HEK293T (cell line): ENCODE results near the gene SPECC1L.

Experiments
- CTCF ChIA-PET: fragments of 350-600 bp; formaldehyde crosslinking; extraction: SDS; loops from one replicate; lab custom pipeline; 2021; ENCODE audit warnings: antibody characterized with exemption, inconsistent platforms; lab: Yijun Ruan, JAX
- POLR2A ChIA-PET: fragments of 350-600 bp; formaldehyde crosslinking; extraction: SDS; loops from one replicate; lab custom pipeline; 2020; ENCODE audit warnings: antibody characterized with exemption, inconsistent platforms; lab: Yijun Ruan, JAX
- DNase-seq: peaks from one replicate; pipeline ENCODE4 v3.0.0; 2012; ENCODE audit warnings: mixed read lengths; ENCODE audit errors: extremely low spot score
- ARNT ChIP-seq: fragments of 450-650 bp; IDR thresholded peaks from 2 replicates; pipeline ENCODE4 v1.6.1; 2017; ENCODE audit warnings: mild to moderate bottlenecking
- BHLHE40 ChIP-seq: fragments of 450-650 bp; IDR thresholded peaks from 2 replicates; pipeline ENCODE4 v1.6.1; 2016; ENCODE audit warnings: mild to moderate bottlenecking, moderate library complexity, borderline replicate concordance
- CTBP1 ChIP-seq: fragments of 450-650 bp; IDR thresholded peaks from 2 replicates; pipeline ENCODE4 v1.6.1; 2016; ENCODE audit warnings: borderline replicate concordance
- ELF4 ChIP-seq: fragments of 450-650 bp; IDR thresholded peaks from 2 replicates; pipeline ENCODE4 v1.6.1; 2017; ENCODE audit warnings: antibody characterized with exemption
- FOXA1 ChIP-seq: fragments of 450-650 bp; IDR thresholded peaks from 2 replicates; pipeline ENCODE4 v1.6.1; 2016; ENCODE audit warnings: mild to moderate bottlenecking
- FOXK2 ChIP-seq: fragments of 450-650 bp; IDR thresholded peaks from 2 replicates; pipeline ENCODE4 v1.6.1; 2016; ENCODE audit warnings: mild to moderate bottlenecking
- FOXM1 ChIP-seq: fragments of 450-650 bp; IDR thresholded peaks from 2 replicates; pipeline ENCODE4 v1.6.1; 2017; ENCODE audit warnings: mild to moderate bottlenecking, borderline replicate concordance
- HDGF ChIP-seq: fragments of 450-650 bp; IDR thresholded peaks from 2 replicates; pipeline ENCODE4 v1.6.1; 2017; ENCODE audit warnings: antibody characterized with exemption, borderline replicate concordance
- L3MBTL2 ChIP-seq: fragments of 450-650 bp; conservative IDR thresholded peaks from 2 replicates; pipeline ENCODE4 v1.6.1; 2016; ENCODE audit warnings: mild to moderate bottlenecking
- LEF1 ChIP-seq: fragments of 450-650 bp; IDR thresholded peaks from 2 replicates; pipeline ENCODE4 v1.6.1; 2017; ENCODE audit warnings: mild to moderate bottlenecking, borderline replicate concordance
- NFRKB ChIP-seq: fragments of 450-650 bp; IDR thresholded peaks from 2 replicates; pipeline ENCODE4 v1.6.1; 2016; ENCODE audit warnings: mild to moderate bottlenecking, moderate library complexity
- SP1 ChIP-seq: fragments of 450-650 bp; IDR thresholded peaks from 2 replicates; pipeline ENCODE4 v1.6.1; 2017
- SUZ12 ChIP-seq: fragments of 450-650 bp; IDR thresholded peaks from 2 replicates; pipeline ENCODE4 v1.6.1; 2016; ENCODE audit warnings: mild to moderate bottlenecking
- TARDBP ChIP-seq: fragments of 450-650 bp; IDR thresholded peaks from 2 replicates; pipeline ENCODE4 v1.6.1; 2016
- ZNF384 ChIP-seq: fragments of 450-650 bp; IDR thresholded peaks from 2 replicates; pipeline ENCODE4 v1.6.1; 2016
- TF ChIP-seq, protein P1 (sequence below): fragments of 450-650 bp; IDR thresholded peaks from 2 replicates; pipeline ENCODE4 v1.6.1; 2016

SPECC1L gene

DNA sequence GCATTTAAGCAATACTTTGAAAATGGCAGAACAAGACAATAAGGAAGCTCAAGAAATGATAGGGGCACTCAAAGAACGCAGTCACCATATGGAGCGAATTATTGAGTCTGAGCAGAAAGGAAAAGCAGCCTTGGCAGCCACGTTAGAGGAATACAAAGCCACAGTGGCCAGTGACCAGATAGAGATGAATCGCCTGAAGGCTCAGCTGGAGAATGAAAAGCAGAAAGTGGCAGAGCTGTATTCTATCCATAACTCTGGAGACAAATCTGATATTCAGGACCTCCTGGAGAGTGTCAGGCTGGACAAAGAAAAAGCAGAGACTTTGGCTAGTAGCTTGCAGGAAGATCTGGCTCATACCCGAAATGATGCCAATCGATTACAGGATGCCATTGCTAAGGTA lies 51.9 kb downstream of the SPECC1L start:
- TF ChIP-seq SUZ12 (no peak), NFRKB (no peak), ELF4 (no peak), CTBP1 (no peak), TARDBP (no peak), FOXA1 (no peak), BHLHE40 (no peak), LEF1 (no peak), ZNF384 (no peak), ARNT (no peak), FOXM1 (no peak)
- TF ChIP-seq, protein P1, sequence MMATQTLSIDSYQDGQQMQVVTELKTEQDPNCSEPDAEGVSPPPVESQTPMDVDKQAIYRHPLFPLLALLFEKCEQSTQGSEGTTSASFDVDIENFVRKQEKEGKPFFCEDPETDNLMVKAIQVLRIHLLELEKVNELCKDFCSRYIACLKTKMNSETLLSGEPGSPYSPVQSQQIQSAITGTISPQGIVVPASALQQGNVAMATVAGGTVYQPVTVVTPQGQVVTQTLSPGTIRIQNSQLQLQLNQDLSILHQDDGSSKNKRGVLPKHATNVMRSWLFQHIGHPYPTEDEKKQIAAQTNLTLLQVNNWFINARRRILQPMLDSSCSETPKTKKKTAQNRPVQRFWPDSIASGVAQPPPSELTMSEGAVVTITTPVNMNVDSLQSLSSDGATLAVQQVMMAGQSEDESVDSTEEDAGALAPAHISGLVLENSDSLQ = no peak
- ChIA-PET POLR2A (no interaction called here), CTCF (interaction anchor here (0.8 kb wide), 1 partner anchor 37 kb away, joined by 3 read pairs; no protein-coding TSS in a partner anchor)
- no peak for DNase-seq

DNA sequence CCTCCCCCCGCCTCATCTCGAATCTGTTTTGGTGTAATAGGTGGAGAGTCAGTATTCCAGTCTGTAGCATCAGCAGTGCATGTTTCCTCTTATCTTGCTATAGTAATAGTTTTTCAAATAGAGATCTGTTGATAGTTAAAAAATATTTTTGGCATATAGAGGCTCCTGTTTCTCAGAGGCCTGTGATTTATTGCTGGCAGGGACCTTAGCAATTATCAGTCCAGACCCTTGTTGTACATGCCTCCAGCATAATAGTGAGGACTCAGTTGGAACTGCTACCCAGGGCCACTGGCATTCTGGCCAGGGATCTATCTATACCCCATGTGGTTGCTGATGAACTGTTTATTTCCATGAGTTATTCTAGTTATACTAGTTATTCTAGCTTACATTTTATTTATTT lies 52.6 kb downstream of the SPECC1L start:
- ChIA-PET POLR2A (no interaction called here), CTCF (no interaction called here)
- TF ChIP-seq, protein P1 = peak; percentile 24; the same call in 1 of the 2 replicates
- TF ChIP-seq LEF1 = no peak
- TF ChIP-seq SP1 = no peak
- TF ChIP-seq ZNF384 = no peak
- no peak for TF ChIP-seq HDGF
- TF ChIP-seq TARDBP = no peak
- no peak for TF ChIP-seq ELF4
- no peak for DNase-seq

- POLR2A ChIA-PET = no interaction called here
- TF ChIP-seq FOXA1 (no peak), ZNF384 (no peak), L3MBTL2 (no peak), NFRKB (no peak), HDGF (no peak), TARDBP (no peak), ELF4 (no peak), BHLHE40 (no peak), CTBP1 (no peak), SP1 (no peak), ARNT (no peak), FOXM1 (no peak), LEF1 (no peak), FOXK2 (no peak)
- TF ChIP-seq, protein P1 = no peak
- CTCF ChIA-PET = no interaction called here
These were observed 53.1 kb downstream of the SPECC1L start for GRCh38 chr22:24323695-24324094.

DNA sequence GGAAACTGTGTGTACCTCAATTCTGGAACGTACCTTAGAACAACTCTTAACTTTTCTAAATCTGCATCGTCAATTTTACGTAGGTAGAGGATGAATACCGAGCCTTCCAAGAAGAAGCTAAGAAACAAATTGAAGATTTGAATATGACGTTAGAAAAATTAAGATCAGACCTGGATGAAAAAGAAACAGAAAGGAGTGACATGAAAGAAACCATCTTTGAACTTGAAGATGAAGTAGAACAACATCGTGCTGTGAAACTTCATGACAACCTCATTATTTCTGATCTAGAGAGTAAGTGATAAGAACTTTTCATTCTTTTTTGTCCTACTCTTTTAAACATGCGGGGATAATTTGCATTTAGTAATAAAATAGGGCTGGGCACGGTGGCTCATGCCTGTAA lies 53.5 kb downstream of the SPECC1L start:
- no peak for DNase-seq
- CTCF ChIA-PET = no interaction called here
- TF ChIP-seq ZNF384 = no peak
- TF ChIP-seq HDGF = no peak
- TF ChIP-seq CTBP1 = no peak
- POLR2A ChIA-PET = no interaction called here

More at GRCh38 chr22:24323695-24324094, 53.1 kb downstream of the SPECC1L start:
- no peak for DNase-seq

GRCh38 chr22:24325105-24325757 lies 54.6 kb downstream of the SPECC1L start:
- ChIA-PET POLR2A (no interaction called here), CTCF (interaction anchor here (0.7 kb wide), 1 partner anchor 59 kb away, joined by 3 read pairs; no protein-coding TSS in a partner anchor)
- TF ChIP-seq ZNF384 (no peak), L3MBTL2 (no peak), FOXA1 (no peak), TARDBP (no peak), ELF4 (no peak), SP1 (no peak), LEF1 (no peak), NFRKB (no peak), SUZ12 (no peak)
- TF ChIP-seq, protein P1 = no peak
- DNase-seq = peak; percentile 55

DNA sequence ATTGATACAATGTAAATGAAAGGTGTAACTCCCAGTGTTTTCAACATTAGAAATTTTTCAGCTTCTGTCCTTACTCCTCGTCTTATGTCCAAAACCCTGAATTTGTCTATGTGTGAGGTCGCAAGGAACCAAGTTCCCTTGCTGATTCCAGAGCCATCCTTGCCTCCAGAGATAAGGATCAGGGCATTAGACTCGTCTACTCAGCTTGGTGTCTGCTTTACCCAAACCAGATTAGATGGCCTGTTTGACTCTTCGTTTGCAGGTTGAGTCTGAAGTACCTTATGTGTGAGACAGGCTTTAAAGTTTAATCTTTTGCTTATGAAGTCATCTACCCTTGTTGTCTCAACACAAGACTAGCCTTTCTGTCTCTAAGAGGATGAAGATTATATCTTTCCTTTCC lies 55.6 kb downstream of the SPECC1L start:
- ChIA-PET POLR2A (no interaction called here), CTCF (no interaction called here)
- no peak for DNase-seq
- TF ChIP-seq SUZ12 (no peak), TARDBP (no peak), NFRKB (no peak), L3MBTL2 (no peak), FOXA1 (no peak), ELF4 (no peak), CTBP1 (no peak), BHLHE40 (no peak), ARNT (no peak), ZNF384 (no peak), SP1 (no peak), LEF1 (no peak), FOXK2 (no peak), HDGF (no peak)
- TF ChIP-seq, protein P1 = no peak
